AG09309 (cell line): ENCODE measurements around the gene SNAPIN.
"Not testable (repeated sequence)": the region's sequence is repeated elsewhere in the genome, so short reads cannot be mapped to it uniquely, and the experiment has no call there.

ENCODE experiments used
- DNase-seq: peaks from one replicate; pipeline ENCODE4 v3.0.0-alpha.2; 2010; ENCODE audit warnings: low read depth
- H3K4me3 ChIP-seq: 2 replicates; pipeline ENCODE4 v1.5.1; 2011; ENCODE audit warnings: mild to moderate bottlenecking, low read depth, low read length, moderate library complexity; ENCODE audit not compliant: control insufficient read depth
- CTCF ChIP-seq: IDR thresholded peaks from 2 replicates; pipeline ENCODE4 v1.5.1; 2011; ENCODE audit warnings: mild to moderate bottlenecking, low read depth, low read length, inconsistent platforms; ENCODE audit not compliant: insufficient read depth, control insufficient read depth; ENCODE audit errors: missing control alignments

The SNAPIN gene

DNA sequence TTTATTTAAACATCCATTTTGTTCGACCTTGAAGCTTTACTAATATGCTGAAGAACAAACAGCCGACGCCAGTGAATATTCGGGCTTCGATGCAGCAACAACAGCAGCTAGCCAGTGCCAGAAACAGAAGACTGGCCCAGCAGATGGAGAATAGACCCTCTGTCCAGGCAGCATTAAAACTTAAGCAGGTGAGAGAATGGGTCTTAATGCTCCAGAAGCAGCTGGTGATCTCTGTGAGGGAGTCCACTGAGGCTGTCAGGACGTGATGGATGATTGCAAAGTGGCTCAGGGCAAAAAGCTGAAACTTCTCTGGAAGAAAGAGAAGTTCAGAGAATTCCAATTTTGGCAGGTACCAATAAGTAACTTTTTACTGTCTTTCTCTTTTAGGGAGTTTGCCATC is 20.2 kb upstream of the SNAPIN start:
- TF ChIP-seq CTCF = no peak
- no peak for DNase-seq
- no peak overlapping the region for H3K4me3 ChIP-seq

DNA sequence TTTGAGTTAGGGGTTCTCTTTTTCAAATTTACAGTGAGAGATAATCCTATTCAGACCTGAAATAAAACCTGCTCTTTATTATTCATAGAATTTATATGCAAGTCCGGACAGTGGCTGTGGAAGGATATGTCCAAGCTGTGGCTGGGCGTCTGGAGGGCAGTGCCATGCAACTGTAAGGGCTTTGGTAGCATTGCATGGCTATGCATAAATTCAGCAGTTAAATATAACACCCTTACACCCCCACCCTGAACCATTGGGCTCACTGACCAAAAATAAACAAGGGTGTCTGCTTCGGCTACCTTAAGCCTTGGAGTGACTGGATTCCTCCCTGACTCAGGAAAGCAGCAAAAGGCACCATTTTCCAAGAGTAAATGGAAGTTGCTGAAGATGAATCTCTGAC is 19.2 kb upstream of the SNAPIN start:
- no peak for DNase-seq

GRCh38 chr1:153640213-153640612 is 18.3 kb upstream of the SNAPIN start:
- not testable (repeated sequence) for H3K4me3 ChIP-seq, DNase-seq

More for the DNA sequence above, 19.2 kb upstream of the SNAPIN start:
- no peak overlapping the region for H3K4me3 ChIP-seq
- no peak for TF ChIP-seq CTCF

DNA sequence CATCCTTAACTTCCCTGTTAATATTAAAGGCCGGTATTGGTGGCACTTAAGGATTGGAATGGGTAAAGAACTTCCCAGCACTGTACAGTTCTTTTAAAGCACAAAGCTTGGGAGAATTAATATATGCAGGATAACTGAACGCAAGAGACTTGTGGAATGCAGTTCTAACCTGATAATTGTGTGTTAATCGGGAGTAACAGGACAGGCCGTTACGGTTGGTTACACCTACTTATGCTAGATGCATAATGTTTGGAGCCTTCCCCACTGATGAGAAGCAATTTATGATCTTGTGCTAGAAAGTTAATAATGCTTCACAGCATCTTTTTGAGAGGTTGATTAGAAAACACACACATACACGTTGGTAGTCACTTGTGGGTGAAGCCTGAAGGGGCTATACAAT is 17.6 kb upstream of the SNAPIN start:
- no peak for DNase-seq
- no peak for TF ChIP-seq CTCF

GRCh38 chr1:153642161-153642560 is 16.3 kb upstream of the SNAPIN start:
- TF ChIP-seq CTCF = no peak
- H3K4me3 ChIP-seq = no peak overlapping the region
- DNase-seq = no peak

More for the DNA sequence above, 17.6 kb upstream of the SNAPIN start:
- no peak overlapping the region for H3K4me3 ChIP-seq

GRCh38 chr1:153643100-153643499 is 15.4 kb upstream of the SNAPIN start:
- no peak overlapping the region for H3K4me3 ChIP-seq
- DNase-seq = no peak
- TF ChIP-seq CTCF = no peak

- DNase-seq = no peak
- TF ChIP-seq CTCF = no peak
- no peak overlapping the region for H3K4me3 ChIP-seq
Observed at GRCh38 chr1:153643816-153644215, 14.7 kb upstream of the SNAPIN start.
